Colon (tissue), 2 donors: ENCODE data around the gene PTK7.
"Not testable (repeated sequence)": the region's sequence is repeated elsewhere in the genome, so short reads cannot be mapped to it uniquely, and the experiment has no call there.

Experiments
- FAIRE-seq: peaks from 2 replicates; lab custom pipeline; 2012; peaks lifted over from hg19 to GRCh38; lab: Jason Lieb, UNC
- donor health status: control.
- donor health status: control.

PTK7 gene

GRCh38 chr6:43119482-43119881 is 43.4 kb downstream of the PTK7 start:
- FAIRE-seq = no peak

GRCh38 chr6:43120101-43120763 is 44.1 kb downstream of the PTK7 start:
- FAIRE-seq = no peak

- FAIRE-seq = no peak
Observed at GRCh38 chr6:43120944-43121913, 45.1 kb downstream of the PTK7 start.

- no peak for FAIRE-seq
Observed at GRCh38 chr6:43122146-43122545, 46.0 kb downstream of the PTK7 start.

- no peak for FAIRE-seq
Observed at GRCh38 chr6:43123461-43124314, 47.6 kb downstream of the PTK7 start.

GRCh38 chr6:43124481-43124880 is 48.4 kb downstream of the PTK7 start:
- FAIRE-seq = no peak

- no peak for FAIRE-seq
Observed at GRCh38 chr6:43125119-43125518, 49.0 kb downstream of the PTK7 start.

- no peak for FAIRE-seq
Observed at GRCh38 chr6:43125555-43125954, 49.4 kb downstream of the PTK7 start.

GRCh38 chr6:43127180-43127579 is 51.1 kb downstream of the PTK7 start:
- no peak for FAIRE-seq

- no peak for FAIRE-seq
Observed at GRCh38 chr6:43127877-43128276, 51.8 kb downstream of the PTK7 start.

- no peak for FAIRE-seq
Observed at GRCh38 chr6:43128926-43129325, 52.8 kb downstream of the PTK7 start.

- FAIRE-seq = no peak
Observed at GRCh38 chr6:43129434-43130194, 53.5 kb downstream of the PTK7 start.

- no peak for FAIRE-seq
Observed at GRCh38 chr6:43130429-43130828, 54.3 kb downstream of the PTK7 start.

GRCh38 chr6:43131379-43131778 is 55.3 kb downstream of the PTK7 start:
- FAIRE-seq = not testable (repeated sequence)

GRCh38 chr6:43138267-43138666 is 62.2 kb downstream of the PTK7 start:
- no peak for FAIRE-seq

GRCh38 chr6:43139973-43140372 is 63.9 kb downstream of the PTK7 start:
- not testable (repeated sequence) for FAIRE-seq

- FAIRE-seq = no peak
Observed at GRCh38 chr6:43141644-43142043, 65.5 kb downstream of the PTK7 start.

GRCh38 chr6:43142101-43142500 is 66.0 kb downstream of the PTK7 start:
- no peak for FAIRE-seq

GRCh38 chr6:43143235-43144128 is 67.4 kb downstream of the PTK7 start:
- no peak for FAIRE-seq

- FAIRE-seq = no peak
Observed at GRCh38 chr6:43144879-43145278, 68.8 kb downstream of the PTK7 start.

- FAIRE-seq = no peak
Observed at GRCh38 chr6:43146261-43146660, 70.1 kb downstream of the PTK7 start.
